ENCODE data around the gene EXOSC6.
A peak's percentile ranks its signal among the peaks of the same experiment; 100 is the strongest.
"Not testable (repeated sequence)": the region's sequence is repeated elsewhere in the genome, so short reads cannot be mapped to it uniquely, and the experiment has no call there.

The EXOSC6 gene

DNA sequence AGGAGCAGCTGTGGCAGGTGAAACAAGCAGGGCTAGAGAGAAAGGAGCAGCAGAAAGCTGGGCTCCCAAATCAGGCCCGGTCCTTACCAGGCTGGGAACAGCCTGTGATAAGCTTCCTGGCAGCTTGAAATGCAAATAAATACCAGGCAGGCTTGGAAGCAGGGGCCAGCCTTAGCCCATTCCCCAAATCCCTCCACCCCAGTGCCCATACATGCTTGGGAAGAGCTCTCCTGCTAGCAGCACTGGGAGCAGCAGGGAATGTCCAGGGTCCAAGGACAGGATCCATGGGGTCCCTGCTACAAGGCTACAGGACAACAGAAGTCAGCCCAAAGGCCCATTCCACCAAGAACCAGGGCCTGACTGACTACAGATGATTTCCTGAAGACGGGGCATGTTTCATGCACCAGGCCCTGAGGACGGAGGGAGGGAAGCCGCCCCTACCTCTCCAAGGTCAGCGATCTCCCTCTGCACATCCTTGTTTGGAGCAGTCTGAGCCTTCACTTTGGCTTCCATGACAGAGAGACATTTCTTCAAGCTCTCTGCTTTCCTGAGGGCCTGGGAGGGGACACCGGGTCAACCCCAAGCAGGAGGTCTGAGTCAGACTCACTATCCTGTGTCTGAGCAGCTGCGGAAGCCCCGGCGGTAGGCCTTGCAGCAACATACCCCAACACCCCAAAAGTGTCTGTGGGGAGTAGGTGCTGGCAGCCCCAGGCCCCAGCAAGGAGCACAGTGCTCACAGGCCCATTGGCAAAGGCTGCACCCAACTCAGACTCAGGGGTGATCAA is 2.6 kb upstream of the EXOSC6 start:
- DNase-seq, result no peak

DNA sequence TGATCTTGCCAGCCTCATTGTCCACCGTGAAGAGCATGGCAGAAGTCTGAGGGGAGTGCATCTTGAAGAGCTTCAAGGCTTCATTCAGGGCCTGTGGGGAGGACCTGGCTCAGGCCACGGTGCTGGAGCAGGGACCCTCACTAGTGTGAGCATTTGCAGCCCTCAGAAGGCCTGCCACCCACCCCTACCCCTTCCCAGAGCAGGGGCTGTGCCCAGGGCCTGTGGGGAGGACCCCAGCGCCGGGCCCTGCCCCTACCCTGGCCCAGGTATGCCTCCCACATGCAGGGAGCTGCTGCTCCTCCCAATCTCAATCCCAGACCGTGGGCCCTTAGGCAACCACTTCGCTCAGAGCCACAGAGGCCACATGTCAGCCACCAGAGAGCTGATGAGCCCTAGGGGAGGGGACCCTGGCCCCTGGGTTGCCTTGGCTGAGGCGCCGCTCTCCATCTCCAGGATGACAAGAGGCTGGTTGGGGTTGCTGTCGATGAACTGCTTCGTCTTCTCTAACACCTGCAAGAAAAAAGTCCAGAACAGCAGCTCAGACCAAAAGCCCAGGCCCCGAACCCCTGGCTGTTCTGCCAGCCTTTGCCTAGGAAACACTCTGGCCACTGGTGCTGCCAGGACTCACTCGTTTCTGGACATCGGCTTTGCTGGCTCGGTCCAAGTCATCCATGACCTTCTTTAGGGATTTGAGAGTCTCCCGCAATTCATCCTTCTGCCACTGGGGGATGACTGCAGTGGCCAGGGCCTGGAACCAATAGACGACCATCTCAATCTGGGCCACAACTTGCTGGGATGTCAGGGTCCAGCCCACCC is 1.8 kb upstream of the EXOSC6 start:
- peak in 1 of 2 experiments; percentile 3 for DNase-seq

DNA sequence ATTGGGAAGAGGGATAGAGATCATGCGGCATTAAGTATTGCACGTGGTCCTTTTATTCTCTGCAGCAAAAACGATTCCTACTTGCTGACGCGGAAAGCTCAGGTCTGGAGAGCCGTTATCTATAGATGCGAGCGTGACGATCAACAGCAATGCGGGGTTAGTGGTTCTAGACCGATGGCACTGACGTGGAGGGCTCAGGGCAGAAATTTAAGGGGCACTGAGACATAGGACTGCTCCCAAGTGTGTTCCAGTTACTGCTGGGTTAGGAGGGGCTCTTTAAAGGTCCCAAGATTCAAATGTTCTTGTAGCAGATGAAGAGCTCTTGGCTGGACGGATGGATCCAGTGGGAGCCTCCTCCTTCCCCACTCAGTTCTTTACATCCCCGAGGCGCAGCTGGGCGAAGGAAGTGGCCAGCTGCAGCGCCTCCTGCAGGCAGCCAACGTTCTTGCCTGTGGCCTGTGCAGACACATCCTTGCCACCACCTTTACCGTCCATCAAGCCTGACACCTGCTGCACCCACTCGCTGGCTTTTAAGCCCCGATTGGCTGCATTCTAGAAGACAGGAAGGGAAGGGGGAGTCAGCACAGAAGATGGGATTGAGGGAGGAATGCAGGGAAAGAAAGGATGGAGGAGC is 732 bp upstream of the EXOSC6 start:
- peak in 1 of 2 experiments; percentile 16 for DNase-seq

GRCh38 chr16:70250748-70251628 is 752 bp downstream of the EXOSC6 start:
- peak in 1 of 2 experiments; percentile 45 for DNase-seq

DNA sequence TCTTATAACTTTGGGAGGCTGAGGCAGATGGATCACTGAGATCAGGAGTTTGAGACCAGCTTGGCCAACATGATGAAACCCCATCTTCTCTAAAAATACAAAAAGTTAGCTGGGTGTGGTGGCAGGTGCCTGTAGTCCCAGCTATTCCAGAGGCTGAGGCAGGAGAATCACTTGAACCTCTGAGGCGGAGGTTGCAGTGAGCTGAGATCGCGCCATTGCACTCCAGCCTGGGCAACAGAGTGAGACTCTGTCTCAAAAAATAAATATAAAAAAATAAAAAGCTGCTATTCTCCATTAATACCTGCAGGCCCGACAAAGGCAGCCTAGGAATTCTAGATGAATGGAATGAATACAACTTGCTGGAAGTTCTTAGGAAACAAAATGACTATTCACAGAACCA is 2.0 kb downstream of the EXOSC6 start:
- DNase-seq, result not testable (repeated sequence)

GRCh38 chr16:70238773-70239172 is 13.0 kb downstream of the EXOSC6 start:
- DNase-seq, result not testable (repeated sequence)

- not testable (repeated sequence) for DNase-seq
These were observed 19.9 kb downstream of the EXOSC6 start for GRCh38 chr16:70231831-70232230.

DNA sequence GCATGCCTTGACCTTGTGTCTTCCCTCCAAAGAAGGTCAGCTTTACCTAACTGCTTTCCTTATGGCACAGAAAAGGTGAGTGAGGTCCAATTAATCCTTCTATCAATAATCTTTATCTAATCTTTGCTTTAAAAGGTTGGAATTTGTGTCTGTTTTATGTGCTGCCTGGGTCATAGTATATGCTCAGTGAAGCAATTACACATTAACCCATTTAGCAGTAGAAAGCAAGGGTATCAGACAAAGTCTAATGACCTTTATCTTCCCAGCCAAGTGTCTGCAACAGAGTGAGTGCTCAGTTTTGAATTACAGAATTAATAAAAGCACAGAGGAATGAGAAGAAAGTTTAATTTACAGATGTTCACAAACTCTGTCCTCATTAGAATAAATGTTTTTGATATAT is 25.7 kb downstream of the EXOSC6 start:
- DNase-seq, result not testable (repeated sequence)

GRCh38 chr16:70225430-70225829 is 26.3 kb downstream of the EXOSC6 start:
- DNase-seq, result not testable (repeated sequence)

DNA sequence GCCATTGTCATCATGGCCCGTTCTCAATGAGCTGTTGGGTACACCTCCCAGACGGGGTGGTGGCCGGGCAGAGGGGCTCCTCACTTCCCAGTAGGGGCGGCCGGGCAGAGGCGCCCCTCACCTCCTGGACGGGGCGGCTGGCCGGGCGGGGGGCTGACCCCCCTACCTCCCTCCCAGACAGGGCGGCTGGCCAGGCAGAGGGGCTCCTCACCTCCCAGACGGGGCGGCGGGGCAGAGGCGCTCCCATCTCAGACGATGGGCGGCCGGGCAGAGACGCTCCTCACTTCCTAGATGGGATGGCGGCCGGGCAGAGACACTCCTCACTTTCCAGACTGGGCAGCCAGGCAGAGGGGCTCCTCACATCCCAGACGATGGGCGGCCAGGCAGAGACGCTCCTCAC is 27.1 kb downstream of the EXOSC6 start:
- DNase-seq, result not testable (repeated sequence)

DNA sequence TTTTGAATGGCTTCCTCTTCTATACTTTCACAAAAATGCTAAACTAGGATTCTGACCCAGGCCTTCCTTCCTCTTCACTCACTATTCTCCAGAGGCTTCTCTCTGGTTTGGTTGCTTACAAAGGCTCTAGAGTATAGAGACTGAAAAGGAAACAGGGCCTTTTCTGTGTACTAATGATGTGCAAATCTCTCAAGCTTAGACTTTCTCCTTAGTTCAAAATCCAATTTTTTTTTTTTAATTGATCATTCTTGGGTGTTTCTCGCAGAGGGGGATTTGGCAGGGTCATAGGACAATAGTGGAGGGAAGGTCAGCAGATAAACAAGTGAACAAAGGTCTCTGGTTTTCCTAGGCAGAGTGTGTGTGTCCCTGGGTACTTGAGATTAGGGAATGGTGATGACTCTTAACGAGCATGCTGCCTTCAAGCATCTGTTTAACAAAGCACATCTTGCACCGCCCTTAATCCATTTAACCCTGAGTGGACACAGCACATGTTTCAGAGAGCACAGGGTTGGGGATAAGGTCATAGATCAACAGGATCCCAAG is 27.7 kb downstream of the EXOSC6 start:
- not testable (repeated sequence) for DNase-seq

DNA sequence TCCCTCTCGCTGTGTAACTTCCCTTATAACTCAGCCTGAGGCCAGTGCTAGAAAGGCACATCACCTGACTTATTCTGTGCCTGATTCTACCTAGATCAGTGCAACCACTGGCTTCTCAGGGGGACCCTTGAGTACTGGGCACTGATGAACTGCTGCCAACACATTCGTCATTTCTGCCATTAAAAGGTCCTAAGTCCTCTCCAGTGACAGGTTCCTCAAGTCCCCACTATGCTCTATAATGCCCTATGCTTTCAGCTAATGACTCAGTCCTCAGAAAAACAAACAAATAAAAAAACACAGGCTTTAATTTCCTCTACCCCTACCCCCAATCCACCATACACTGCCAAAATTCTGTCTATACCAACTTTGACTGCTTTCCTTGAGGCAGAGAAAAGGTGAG is 28.5 kb downstream of the EXOSC6 start:
- DNase-seq, result not testable (repeated sequence)

GRCh38 chr16:70222574-70222973 is 29.2 kb downstream of the EXOSC6 start:
- not testable (repeated sequence) for DNase-seq

DNA sequence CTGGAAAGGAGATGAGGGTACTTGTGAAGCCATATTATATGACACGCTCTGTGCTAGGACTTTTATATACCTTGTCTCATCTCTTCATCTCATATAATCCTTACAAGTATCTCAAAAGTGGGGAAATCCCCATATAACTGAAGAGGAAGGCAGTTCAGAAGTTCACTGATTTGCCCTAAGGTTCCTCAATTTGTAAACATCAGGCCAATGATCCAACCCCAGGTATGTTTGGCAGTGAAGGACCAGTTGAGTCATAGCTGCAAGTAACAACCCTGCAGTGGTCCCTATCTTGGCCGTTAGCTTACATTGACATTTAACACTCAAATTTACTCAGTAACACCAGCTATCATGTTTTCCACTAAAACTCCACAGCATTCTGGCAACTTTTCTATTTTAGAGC is 33.2 kb downstream of the EXOSC6 start:
- DNase-seq, result not testable (repeated sequence)

DNA sequence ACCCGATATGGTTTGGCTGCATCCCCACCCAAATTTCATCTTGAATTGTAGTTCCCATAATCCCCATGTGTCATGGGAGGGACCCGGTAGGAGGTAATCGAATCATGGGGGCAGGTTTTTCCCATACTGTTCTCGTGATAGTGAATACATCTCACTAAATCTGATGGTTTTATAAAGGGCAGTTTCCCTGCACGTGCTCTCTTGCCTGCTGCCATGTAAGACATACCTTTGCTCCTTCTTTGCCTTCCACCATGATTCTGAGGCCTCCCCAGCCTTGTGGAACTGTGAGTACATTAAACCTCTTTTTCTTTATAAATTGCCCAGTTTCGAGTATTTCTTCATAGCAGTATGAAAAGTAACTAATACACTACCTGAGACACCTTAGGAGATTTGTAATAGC is 45.4 kb downstream of the EXOSC6 start:
- DNase-seq, result not testable (repeated sequence)

DNA sequence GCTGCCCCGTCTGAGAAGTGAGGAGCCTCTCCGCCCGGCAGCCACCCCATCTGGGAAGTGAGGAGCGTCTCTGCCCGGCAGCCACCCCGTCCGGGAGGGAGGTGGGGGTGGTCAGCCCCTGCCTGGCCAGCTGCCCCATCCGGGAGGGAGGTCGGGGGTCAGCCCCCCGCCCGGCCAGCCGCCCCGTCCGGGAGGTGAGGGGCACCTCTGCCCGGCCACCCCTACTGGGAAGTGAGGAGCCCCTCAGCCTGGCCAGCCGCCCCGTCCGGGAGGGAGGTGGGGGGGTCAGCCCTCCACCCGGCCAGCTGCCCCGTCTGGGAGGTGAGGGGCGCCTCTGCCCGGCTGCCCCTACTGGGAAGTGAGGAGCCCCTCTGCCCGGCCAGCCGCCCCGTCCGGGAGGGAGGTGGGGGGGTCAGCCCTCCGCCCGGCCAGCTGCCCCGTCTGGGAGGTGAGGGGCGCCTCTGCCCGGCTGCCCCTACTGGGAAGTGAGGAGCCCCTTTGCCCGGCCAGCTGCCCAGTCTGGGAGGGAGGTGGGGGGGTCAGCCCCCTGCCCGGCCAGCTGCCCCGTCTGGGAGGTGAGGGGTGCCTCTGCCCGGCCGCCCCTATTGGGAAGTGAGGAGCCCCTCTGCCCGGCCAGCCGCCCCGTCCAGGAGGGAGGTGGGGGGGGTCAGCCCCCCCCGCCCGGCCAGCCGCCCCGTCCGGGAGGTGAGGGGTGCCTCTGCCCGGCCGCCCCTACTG is 46.9 kb downstream of the EXOSC6 start:
- not testable (repeated sequence) for DNase-seq

- not testable (repeated sequence) for DNase-seq
These were observed 47.7 kb downstream of the EXOSC6 start for GRCh38 chr16:70204010-70204409.

DNA sequence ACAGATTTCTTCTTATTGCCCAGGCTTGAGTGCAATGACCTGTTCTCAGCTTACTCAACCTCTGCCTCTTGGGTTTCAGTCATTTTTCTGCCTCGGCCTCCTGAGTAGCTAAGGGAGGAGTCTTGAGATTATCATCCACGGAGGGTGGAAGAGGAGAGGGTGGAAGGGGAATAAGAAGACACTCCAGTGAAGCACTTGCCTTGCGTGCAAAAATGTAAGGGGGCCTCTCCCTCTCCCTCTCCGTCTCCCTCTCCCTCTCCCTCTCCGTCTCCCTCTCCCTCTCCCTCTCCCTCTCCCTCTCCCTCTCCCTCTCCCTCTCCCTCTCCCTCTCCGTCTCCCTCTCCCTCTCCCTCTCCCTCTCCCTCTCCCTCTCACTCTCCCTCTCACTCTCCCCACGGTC is 48.2 kb downstream of the EXOSC6 start:
- DNase-seq, result not testable (repeated sequence)

DNA sequence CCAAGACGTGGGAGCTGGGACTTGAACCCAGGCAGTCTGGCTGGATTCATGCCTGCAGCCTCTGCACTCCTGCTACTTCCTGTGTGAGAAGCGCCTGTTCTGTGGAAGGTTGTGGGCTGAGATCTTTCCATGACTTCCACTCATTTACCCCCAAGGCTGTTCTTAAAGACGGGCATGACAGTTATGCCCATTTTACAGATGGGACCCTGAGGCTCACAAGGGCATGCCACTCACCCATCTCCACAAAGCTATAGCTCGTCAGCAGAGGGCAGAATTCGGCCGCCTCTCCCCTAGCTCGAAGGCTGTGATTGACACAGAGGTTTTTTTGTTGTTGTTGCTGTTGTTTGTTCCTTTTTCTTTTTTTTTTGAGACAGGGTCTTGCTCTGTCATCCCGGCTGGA is 51.7 kb downstream of the EXOSC6 start:
- not testable (repeated sequence) for DNase-seq

- not testable (repeated sequence) for DNase-seq
These were observed 52.6 kb downstream of the EXOSC6 start for GRCh38 chr16:70199170-70199569.

GRCh38 chr16:70198666-70199065 is 53.1 kb downstream of the EXOSC6 start:
- not testable (repeated sequence) for DNase-seq
